ENCODE results near the gene OBP2A.
"Not testable (repeated sequence)": the region's sequence is repeated elsewhere in the genome, so short reads cannot be mapped to it uniquely, and the experiment has no call there.

Gene OBP2A

GRCh38 chr9:135512904-135513303 is 33.0 kb upstream of the OBP2A start:
- Histone ChIP-seq H3K27me3 (no peaks in the 10 kb centered on the region), H3K4me1 (peaks cover 16% of the 10 kb centered on the region), H3K27ac (no peak overlapping the region), H4K20me1 (no peaks in the 10 kb centered on the region), H3K36me3 (no peaks in the 10 kb centered on the region), H3K9me3 (peaks cover 20% of the 10 kb centered on the region), H3K4me3 (no peak overlapping the region), H3K4me2 (no peak overlapping the region), H3K9ac (no peak overlapping the region)
- no peak for TF ChIP-seq Cebpa-rat (IDR thresholded peaks at IDR 0.05)

- peaks cover 16% of the 10 kb centered on the region for H3K4me1 ChIP-seq
- H3K4me3 ChIP-seq = no peak overlapping the region
- H3K36me3 ChIP-seq = no peaks in the 10 kb centered on the region
- no peaks in the 10 kb centered on the region for H4K20me1 ChIP-seq
- H3K9me3 ChIP-seq = peaks cover 16% of the 10 kb centered on the region
- no peak overlapping the region for H3K27ac ChIP-seq
- no peak overlapping the region for H3K9ac ChIP-seq
- no peak for TF ChIP-seq Cebpa-rat (IDR thresholded peaks at IDR 0.05)
- H3K4me2 ChIP-seq = no peak overlapping the region
- H3K27me3 ChIP-seq = no peaks in the 10 kb centered on the region
These were observed 32.5 kb upstream of the OBP2A start for GRCh38 chr9:135513351-135513846.

DNA sequence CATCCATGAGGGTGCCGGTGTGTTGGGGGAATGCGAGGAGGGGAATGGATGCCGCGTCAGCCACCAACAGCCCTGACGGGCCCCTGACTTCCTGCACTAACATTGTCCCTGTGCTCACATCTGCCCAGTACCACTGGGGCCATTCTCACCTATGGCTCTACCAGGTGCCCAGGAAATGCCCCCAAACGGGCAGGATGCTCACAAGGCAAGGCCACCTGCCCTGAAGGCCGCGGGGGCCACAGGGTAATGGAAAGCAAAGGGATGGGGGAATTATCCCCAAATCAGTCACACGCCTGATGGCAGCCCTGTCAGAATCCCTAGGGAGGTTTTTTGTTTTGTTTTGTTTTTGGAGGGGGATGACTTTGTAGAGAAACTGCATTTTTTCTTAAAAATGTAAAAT is 32.0 kb upstream of the OBP2A start:
- H4K20me1 ChIP-seq, H3K4me2 ChIP-seq, H3K27me3 ChIP-seq, H3K9ac ChIP-seq, H3K27ac ChIP-seq, H3K36me3 ChIP-seq, H3K4me3 ChIP-seq: not testable (repeated sequence)
- peaks cover 16% of the 10 kb centered on the region for H3K4me1 ChIP-seq
- H3K9me3 ChIP-seq = peaks cover 11% of the 10 kb centered on the region

DNA sequence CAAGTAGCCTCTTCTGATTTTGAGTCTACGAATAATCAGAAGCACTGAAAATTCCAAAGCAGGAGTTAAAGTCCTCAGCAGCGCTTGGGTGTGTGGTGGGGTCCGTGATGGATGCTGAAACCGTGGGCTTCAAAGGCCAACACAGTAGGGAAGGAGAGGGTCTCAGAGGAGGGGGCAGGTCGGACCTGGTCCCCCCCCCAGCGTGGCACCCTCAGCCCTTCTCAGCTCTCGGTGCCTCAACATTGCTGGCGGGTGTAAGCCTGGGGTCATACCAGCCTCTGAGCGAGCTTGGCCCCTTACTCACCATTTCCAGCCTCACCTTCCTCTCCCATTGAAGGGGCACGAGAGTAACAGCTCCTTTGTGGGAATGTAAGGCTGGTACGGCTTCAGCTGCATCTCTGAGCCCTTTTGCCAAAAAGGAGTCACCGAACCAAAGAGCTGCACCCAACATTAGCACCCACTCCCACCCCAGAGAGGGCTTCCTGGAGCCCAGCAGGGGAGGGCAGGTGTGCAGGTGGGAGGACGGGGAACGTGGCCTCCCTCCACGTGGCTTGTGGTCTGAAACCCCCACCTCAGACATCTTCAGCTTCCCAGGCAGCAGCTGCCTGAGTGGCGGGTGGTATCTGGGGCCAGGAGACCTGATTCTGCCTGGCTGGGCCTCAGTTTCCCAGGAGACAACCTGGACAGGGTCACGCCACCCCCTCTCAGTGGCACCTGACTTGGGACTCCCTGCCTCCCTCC is 31.4 kb upstream of the OBP2A start:
- Histone ChIP-seq H4K20me1 (no peaks in the 10 kb centered on the region), H3K4me1 (peaks cover 16% of the 10 kb centered on the region), H3K36me3 (no peaks in the 10 kb centered on the region), H3K27me3 (no peaks in the 10 kb centered on the region), H3K9me3 (peaks cover 5% of the 10 kb centered on the region), H3K4me3 (no peak overlapping the region), H3K9ac (no peak overlapping the region), H3K27ac (no peak overlapping the region), H3K4me2 (no peak overlapping the region)
- TF ChIP-seq Cebpa-rat (IDR thresholded peaks at IDR 0.05) = no peak

DNA sequence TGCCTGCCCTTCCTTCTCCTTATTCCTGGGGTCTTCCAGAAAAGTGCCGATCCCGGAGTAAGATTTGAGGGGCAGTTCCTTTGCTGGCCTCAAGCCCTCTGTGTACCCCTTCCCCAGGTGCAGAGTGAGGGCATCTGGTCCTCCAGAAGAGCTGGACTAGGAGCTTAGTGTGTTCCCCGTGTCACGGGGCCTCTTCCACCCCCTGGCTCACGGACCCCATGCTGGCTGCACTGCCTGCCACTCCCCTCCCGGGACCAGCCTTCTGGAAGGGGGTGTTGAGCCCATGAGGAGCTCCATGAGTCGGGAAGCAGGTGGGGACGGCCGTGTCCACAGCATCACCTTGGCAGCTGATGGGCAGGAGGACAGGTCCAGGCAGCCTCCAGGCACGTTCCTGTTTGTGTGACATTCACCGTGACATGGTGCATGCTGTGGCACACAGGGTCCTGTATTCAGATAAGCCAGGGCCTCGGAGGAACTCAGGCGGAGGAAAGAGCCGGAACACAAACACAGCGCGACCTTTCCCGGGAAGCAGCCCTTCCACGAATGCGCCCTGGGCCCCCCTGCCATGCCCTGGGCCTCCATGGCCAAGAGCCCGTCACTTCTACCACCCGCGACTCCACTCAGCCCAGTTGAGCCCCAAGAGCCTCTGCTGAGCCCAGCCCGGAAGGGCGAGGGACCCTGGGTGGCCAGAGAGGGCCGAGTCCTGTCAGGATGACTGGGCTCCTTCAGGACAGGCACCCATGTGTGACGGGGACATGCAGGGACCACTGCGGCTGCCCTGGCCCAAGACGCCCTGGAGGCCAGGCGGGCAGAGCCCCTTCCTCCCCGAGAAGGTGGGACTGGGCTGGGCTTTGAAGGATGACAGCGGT is 30.6 kb upstream of the OBP2A start:
- Histone ChIP-seq H3K9ac (no peak overlapping the region), H3K9me3 (no peaks in the 10 kb centered on the region)
- no peak for TF ChIP-seq Cebpa-rat (IDR thresholded peaks at IDR 0.05)

DNA sequence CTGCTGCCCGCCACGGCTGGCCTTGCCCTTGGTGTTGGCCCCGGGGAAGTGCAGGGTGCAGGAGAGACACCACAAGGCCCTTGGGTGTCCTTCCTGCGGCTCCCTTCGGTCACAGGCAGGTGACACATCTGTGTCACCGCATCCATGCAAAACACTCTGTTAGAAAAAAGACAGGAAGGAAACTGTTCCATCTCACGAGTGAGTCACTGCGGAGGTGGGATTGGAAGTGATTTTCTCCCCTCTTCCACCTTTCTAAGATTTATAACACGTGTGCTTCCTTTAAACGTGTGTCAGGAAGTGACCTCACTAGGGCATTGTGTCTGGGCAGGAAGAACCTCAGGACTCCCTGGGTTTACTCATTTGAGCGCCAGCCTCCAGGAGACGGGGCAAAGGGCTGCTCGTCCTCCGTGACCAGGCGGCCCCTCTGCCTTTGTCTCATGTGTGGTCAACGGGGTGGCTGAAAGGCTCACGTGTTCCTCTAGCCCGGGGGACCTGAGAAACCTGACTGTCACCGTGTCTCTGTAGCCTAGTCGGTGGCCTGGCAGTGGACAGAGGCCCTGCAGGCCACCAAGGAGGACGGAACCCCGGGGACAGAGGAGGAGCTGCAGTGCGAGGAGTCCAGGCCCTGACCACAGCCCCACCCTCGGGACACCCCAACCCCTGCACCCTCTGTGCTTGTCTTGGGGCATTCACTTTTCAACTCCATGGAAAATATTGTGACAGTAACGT is 29.6 kb upstream of the OBP2A start:
- Histone ChIP-seq H3K9ac (no peak overlapping the region), H3K36me3 (no peaks in the 10 kb centered on the region), H3K4me3 (no peak overlapping the region), H3K27me3 (no peaks in the 10 kb centered on the region), H4K20me1 (no peaks in the 10 kb centered on the region), H3K4me2 (peak overlapping the region; percentile 3; the same call in 1 of the 2 replicates), H3K9me3 (no peaks in the 10 kb centered on the region), H3K4me1 (peaks cover 14% of the 10 kb centered on the region), H3K27ac (no peak overlapping the region)
- no peak for TF ChIP-seq Cebpa-rat (IDR thresholded peaks at IDR 0.05)

More for the DNA sequence above, 30.6 kb upstream of the OBP2A start:
- no peak overlapping the region for H3K27ac ChIP-seq
- H3K4me1 ChIP-seq = peaks cover 16% of the 10 kb centered on the region
- no peaks in the 10 kb centered on the region for H3K36me3 ChIP-seq
- H4K20me1 ChIP-seq = no peaks in the 10 kb centered on the region
- no peaks in the 10 kb centered on the region for H3K27me3 ChIP-seq
- H3K4me3 ChIP-seq = no peak overlapping the region
- 0 out of 2 replicates have a peak overlapping the region, but pooled peaks have one; percentile 3 for H3K4me2 ChIP-seq

GRCh38 chr9:135517407-135517822 is 28.5 kb upstream of the OBP2A start:
- no peak overlapping the region for H3K27ac ChIP-seq
- H3K4me3 ChIP-seq = no peak overlapping the region
- no peaks in the 10 kb centered on the region for H3K36me3 ChIP-seq
- H3K9me3 ChIP-seq = no peaks in the 10 kb centered on the region
- H3K9ac ChIP-seq = no peak overlapping the region
- no peak for TF ChIP-seq Cebpa-rat (IDR thresholded peaks at IDR 0.05)
- no peaks in the 10 kb centered on the region for H3K27me3 ChIP-seq
- H3K4me2 ChIP-seq = no peak overlapping the region
- H4K20me1 ChIP-seq = no peaks in the 10 kb centered on the region
- peaks cover 15% of the 10 kb centered on the region for H3K4me1 ChIP-seq

DNA sequence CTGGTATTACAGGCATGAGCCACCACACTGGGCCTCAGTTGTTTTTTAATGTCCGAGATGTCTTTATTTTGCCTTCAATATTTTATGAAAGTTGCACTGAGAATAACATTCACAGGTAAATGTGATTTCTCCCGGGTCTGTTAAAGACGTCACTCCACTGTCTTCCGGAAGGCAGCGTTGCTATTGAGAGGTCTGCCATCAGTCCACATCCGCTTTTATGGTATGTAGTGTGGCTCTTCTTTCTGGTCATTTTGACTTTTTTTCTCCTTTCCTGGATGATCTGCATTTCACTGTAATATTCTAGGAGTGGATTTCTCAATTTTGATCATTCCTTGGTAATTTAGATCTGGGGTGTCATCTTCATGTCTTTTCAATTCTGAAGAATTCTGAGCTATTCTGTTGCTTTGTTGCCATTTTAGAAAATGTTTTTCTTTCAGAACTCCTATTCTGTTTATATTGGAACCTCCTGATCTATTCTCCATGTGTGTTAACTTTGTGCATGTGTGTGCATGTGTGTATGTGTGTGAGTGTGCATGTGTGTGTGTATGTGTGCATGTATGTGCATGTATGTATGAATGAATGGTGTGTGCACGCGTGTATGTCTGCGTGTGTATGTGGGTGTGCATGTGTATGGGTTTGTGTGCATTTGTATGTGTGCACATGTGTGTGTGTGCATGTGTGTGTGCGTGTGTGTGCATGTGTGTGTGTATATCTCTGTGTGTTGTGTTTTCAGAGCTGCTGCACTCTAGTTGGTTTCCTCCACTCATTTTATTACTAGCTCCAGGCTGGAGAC is 26.6 kb upstream of the OBP2A start:
- Histone ChIP-seq H3K27ac (no peak overlapping the region), H3K9me3 (no peaks in the 10 kb centered on the region), H4K20me1 (no peaks in the 10 kb centered on the region), H3K36me3 (no peaks in the 10 kb centered on the region), H3K27me3 (no peaks in the 10 kb centered on the region), H3K4me3 (no peak overlapping the region), H3K4me2 (no peak overlapping the region), H3K4me1 (peaks cover 27% of the 10 kb centered on the region), H3K9ac (no peak overlapping the region)
- TF ChIP-seq Cebpa-rat (IDR thresholded peaks at IDR 0.05) = no peak

All from BLaER1 (cell line).